Right cardiac atrium (tissue), 5 donors: ENCODE measurements around the gene TMEM119. TPM values are rescaled to one million over a fixed set of nuclear protein-coding genes. Genes with fewer than 3 reads are reported as not detected.
"Not testable (repeated sequence)": the region's sequence is repeated elsewhere in the genome, so short reads cannot be mapped to it uniquely, and the experiment has no call there.

ENCODE experiments used
- ATAC-seq, 2 donors: fragments of 200-7000 bp; cut with Tn5 transposase; one replicate each; pipeline versions ENCODE4 v1.8.0 to v1.9.1; 2020; ENCODE audit warnings: moderate library complexity in 2 of 2, mild to moderate bottlenecking in 1 of 2
- DNase-seq, 3 donors: peaks; one replicate each; pipeline ENCODE4 v3.0.0-alpha.2; 2020
- H3K27ac ChIP-seq: one replicate; pipeline ENCODE4 v1.5.1; 2013; ENCODE audit warnings: mild to moderate bottlenecking, low read length, control low read depth, moderate library complexity
- H3K27me3 ChIP-seq: one replicate; pipeline ENCODE4 v1.6.1; 2013; ENCODE audit not compliant: control insufficient read depth, insufficient read depth
- H3K4me1 ChIP-seq: one replicate; pipeline ENCODE4 v1.6.1; 2013; ENCODE audit warnings: low read length; ENCODE audit not compliant: control insufficient read depth, insufficient read depth
- H3K4me3 ChIP-seq: one replicate; pipeline ENCODE4 v1.5.1; 2013; ENCODE audit warnings: low read length, control low read depth
- H3K9me3 ChIP-seq: one replicate; pipeline ENCODE4 v1.6.1; 2013; ENCODE audit warnings: low read length; ENCODE audit not compliant: control insufficient read depth
- WGBS: extraction: QIAGEN DNeasy Blood & Tissue Kit; methylation state at CpG from one replicate; pipeline ENCODE4 v1.1.7; 2013; 5-methylcytosine and 5-hydroxymethylcytosine counted together
- intact Hi-C, 4 donors: fragments of 100-400 bp; cut with DNase I; formaldehyde crosslinking; loops; one replicate each; pipeline versions ENCODE4 v1.11.0 to v1.14.0; 2022 to 2023
- polyA plus RNA-seq: library from polyadenylated mRNA; stranded (reverse); fragments of 200-250 nt; gene quantifications from one replicate; pipeline ENCODE4 v1.2.3, GENCODE V29; 2013
- total RNA-seq, 4 donors: library from RNA; stranded (reverse); fragmentation: NEBNext Ultra II Directional; extraction: Animal tissue kit (Norgen Biotek cat#: 25700); gene quantifications; one replicate each; pipeline ENCODE4 v1.2.1, GENCODE V29; 2021
- donor health status: healthy with polysubstance abuse.
- donor health status: DM: no; HTN: yes; CAD: no.
- donor health status: DM: no; HTN: no; CAD: no.
- donor health status: DM: no; HTN: yes; CAD: no; lungs with severe emphysema.
- donor health status: DM: yes; HTN: yes; CAD: no.

TMEM119 gene
- total and polyA plus RNA-seq, 5 donors: 1.8 to 3.5 (median 3.0) TPM

DNA sequence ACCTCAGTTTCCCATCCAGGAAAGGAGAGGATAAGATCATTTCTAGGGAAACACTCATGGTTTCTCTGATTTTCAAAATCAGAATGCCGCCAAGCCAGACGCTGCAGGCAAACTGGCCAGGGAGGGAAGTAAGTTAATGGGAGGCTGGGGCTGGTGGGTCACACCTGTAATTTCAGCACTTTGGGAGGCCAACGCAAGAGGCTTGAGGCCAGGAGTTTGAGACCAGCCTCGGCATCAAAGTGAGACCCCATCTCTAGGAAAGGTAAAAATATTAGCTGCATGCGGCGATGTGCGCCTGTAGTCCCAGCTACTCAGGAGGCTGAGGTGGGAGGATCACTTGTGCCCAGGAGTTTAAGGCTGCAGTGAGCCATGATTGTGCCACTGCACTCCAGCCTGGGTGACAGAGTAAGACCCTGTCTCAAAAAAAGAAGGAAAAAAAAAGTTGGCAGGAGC is 35.2 kb upstream of the TMEM119 start:
- no peaks in the 10 kb centered on the region for H3K27me3 ChIP-seq
- DNase-seq: no peak
- no peak overlapping the region for H3K27ac ChIP-seq
- ATAC-seq: no peak
- H3K9me3 ChIP-seq: no peaks in the 10 kb centered on the region
- intact Hi-C loops: loop anchor here in 1 of 4 donors (10.0 kb wide), 1 partner anchor 462 kb away; the partner anchor contains the start of genes ALKBH2 and UNG
- 89% methylated on average over 7 of the region's 7 CpGs for WGBS
- H3K4me3 ChIP-seq: no peak overlapping the region
- H3K4me1 ChIP-seq: peaks cover 6% of the 10 kb centered on the region

DNA sequence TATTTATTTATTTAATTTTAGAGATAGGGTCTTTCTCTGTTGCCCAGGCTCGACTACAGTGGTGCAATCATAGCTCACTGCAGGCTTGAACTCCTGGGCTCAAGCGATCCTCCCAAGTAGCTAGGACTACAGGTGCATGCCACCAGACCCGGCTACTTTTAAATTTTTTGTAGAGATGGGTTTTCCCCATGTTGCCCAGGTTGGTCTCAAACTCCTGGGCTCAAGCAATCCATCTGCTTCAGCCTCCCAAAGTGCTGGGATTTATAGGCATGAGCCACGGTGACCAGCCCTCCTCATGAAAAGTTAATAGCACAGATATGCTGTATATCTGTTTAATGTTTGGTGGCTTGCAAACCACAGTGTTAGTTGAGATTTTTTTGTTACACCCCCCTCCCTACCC is 33.4 kb upstream of the TMEM119 start:
- intact Hi-C loops: loop anchor here in 1 of 4 donors (10.0 kb wide), 1 partner anchor 464 kb away; the partner anchor contains the start of genes ALKBH2 and UNG

GRCh38 chr12:108630481-108631207 is 32.8 kb upstream of the TMEM119 start:
- H3K27me3 ChIP-seq: no peaks in the 10 kb centered on the region
- 63% methylated on average over 9 of the region's 9 CpGs for WGBS
- H3K27ac ChIP-seq: no peak overlapping the region
- intact Hi-C loops: loop anchor here in 1 of 4 donors (10.0 kb wide), 1 partner anchor 464 kb away; the partner anchor contains the start of genes ALKBH2 and UNG
- H3K4me3 ChIP-seq: no peak overlapping the region
- no peaks in the 10 kb centered on the region for H3K9me3 ChIP-seq
- peaks cover 5% of the 10 kb centered on the region for H3K4me1 ChIP-seq
- DNase-seq (no peak), ATAC-seq (no peak)

More for the DNA sequence above, 33.4 kb upstream of the TMEM119 start:
- H3K4me1 ChIP-seq, ATAC-seq, H3K9me3 ChIP-seq, H3K27ac ChIP-seq, H3K4me3 ChIP-seq, DNase-seq, H3K27me3 ChIP-seq: not testable (repeated sequence)
- WGBS: 94% methylated on average over 4 of the region's 4 CpGs

GRCh38 chr12:108629824-108630476 is 32.1 kb upstream of the TMEM119 start:
- peak; percentile 27 to 62 for ATAC-seq
- Histone ChIP-seq H3K27ac (peak overlapping the region; percentile 12), H3K27me3 (no peaks in the 10 kb centered on the region), H3K9me3 (no peaks in the 10 kb centered on the region), H3K4me1 (peaks cover 5% of the 10 kb centered on the region), H3K4me3 (no peak overlapping the region)
- WGBS: 46% methylated on average over 17 of the region's 17 CpGs
- DNase-seq: peak; percentile 59 to 73 (median 71)
- intact Hi-C loops: loop anchor here in 1 of 4 donors (10.0 kb wide), 1 partner anchor 465 kb away; the partner anchor contains the start of genes ALKBH2 and UNG

- no peak overlapping the region for H3K27ac ChIP-seq
Measured at GRCh38 chr12:108629151-108629550, 31.3 kb upstream of the TMEM119 start.

DNA sequence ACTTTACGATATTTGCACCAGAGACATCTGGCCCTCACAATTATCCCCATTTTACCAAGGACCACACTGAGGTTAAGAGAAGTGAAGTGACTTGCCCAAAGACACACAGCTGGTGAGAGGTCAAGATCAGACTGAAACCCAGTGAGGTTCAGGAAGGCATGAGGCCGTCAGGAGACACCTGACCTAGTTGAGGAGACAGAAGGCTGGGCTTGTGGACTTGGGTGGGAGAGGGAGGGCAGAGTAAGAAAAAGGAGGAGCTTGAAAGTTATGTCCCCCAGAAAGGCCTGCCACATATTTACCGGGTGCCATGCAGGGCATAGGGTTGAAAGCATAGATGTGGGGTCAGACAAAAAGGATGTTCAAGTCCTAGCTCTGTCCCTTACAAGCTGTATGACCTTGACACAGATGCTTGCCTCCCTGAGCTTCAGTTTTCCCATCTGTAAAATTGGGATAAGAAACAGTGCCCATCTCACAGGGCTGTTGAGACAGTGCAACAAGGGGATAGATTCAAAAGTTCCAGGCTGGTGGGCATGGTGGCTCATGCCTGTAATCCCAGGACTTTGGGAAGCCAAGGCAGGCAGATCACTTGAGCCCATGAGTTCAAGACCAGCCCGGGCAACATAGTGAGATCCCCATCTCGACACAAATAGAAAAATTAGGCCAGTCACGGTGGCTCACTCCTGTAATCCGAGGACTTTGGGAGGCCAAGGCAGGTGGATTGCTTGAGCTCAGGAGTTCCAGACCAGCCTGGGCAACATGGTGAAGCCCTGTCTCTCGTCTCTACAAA is 29.4 kb upstream of the TMEM119 start:
- Histone ChIP-seq H3K9me3 (no peaks in the 10 kb centered on the region), H3K27me3 (no peaks in the 10 kb centered on the region), H3K4me3 (no peak overlapping the region), H3K4me1 (peaks cover 5% of the 10 kb centered on the region), H3K27ac (no peak overlapping the region)
- DNase-seq (no peak), ATAC-seq (no peak)
- WGBS: 89% methylated on average over 8 of the region's 8 CpGs
- intact Hi-C loops: no loop called here

More at GRCh38 chr12:108629151-108629550, 31.3 kb upstream of the TMEM119 start:
- Histone ChIP-seq H3K4me1 (peaks cover 5% of the 10 kb centered on the region), H3K9me3 (no peaks in the 10 kb centered on the region), H3K4me3 (no peak overlapping the region), H3K27me3 (no peaks in the 10 kb centered on the region)
- intact Hi-C loops: no loop called here
- ATAC-seq (no peak), DNase-seq (no peak)
- 86% methylated on average over 5 of the region's 5 CpGs for WGBS

- Histone ChIP-seq H3K9me3 (no peaks in the 10 kb centered on the region), H3K27ac (no peak overlapping the region), H3K27me3 (no peaks in the 10 kb centered on the region), H3K4me3 (no peak overlapping the region), H3K4me1 (peaks cover 5% of the 10 kb centered on the region)
- ATAC-seq (no peak), DNase-seq (no peak)
- WGBS: 74% methylated on average over 3 of the region's 3 CpGs
- intact Hi-C loops: no loop called here
Measured at GRCh38 chr12:108625228-108625627, 27.3 kb upstream of the TMEM119 start.

GRCh38 chr12:108623577-108623976 is 25.7 kb upstream of the TMEM119 start:
- Histone ChIP-seq H3K4me1 (no peaks in the 10 kb centered on the region), H3K27me3 (no peaks in the 10 kb centered on the region), H3K4me3 (no peak overlapping the region), H3K27ac (no peak overlapping the region), H3K9me3 (no peaks in the 10 kb centered on the region)
- WGBS: 97% methylated on average over 8 of the region's 8 CpGs
- ATAC-seq (no peak), DNase-seq (peak in 1 of 3 donors; percentile 51)
- intact Hi-C loops: no loop called here

DNA sequence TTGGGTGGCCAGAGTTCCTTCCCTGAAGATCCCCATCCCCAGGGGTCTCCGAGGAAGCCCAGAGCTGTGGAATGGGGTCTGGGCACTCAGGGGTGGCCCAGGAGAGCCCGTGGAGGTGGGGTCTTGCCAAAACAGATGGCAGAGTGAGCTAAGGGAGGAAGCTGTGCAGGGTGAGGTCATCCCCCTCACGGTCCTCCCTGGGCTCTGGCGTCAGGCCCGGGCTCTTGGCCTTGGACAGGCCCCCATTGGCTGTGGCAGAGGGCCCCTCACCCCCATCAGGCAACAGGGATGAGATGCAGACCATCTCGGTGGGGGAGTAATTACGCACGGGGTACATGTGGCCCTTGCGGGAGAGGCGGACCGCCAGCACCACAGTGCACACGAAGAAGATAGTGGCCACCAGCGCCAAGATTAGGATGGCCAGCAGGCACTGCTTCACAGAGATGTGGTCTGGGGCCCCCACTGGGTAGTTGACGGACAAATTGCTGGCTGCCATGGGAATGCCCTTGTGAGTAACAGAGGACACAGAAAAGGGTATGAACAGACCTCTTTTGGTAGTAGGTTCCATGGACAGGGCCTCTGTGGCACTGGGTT is 25.1 kb upstream of the TMEM119 start:
- 75% methylated on average over 14 of the region's 14 CpGs for WGBS
- ATAC-seq (peak; percentile 11 to 26), DNase-seq (peak in 1 of 3 donors; percentile 36)
- Histone ChIP-seq H3K9me3 (no peaks in the 10 kb centered on the region), H3K27me3 (no peaks in the 10 kb centered on the region), H3K4me3 (no peak overlapping the region), H3K4me1 (no peaks in the 10 kb centered on the region), H3K27ac (peak overlapping the region; percentile 20)
- intact Hi-C loops: no loop called here

DNA sequence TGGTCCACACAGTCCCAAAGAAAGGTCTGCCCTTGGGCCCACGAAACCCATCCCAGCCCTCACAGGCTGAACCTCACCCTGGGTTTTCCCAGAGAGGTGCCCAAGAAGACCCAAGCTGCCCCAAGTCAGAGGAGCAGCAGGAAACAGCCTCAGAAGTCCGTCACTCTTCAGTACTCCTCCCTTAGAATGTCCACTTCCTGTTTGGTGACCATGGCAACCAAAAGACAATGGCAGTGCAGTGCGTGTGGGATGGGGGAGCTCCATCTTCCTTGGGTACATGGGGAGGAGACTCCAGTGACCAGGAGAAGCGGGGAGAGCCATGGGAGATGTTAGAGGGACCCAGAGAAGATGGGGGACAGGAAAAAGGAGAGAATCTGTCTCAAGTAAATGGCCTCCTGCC is 24.5 kb upstream of the TMEM119 start:
- peak overlapping the region; percentile 31 for H3K27ac ChIP-seq

More for the DNA sequence above, 24.5 kb upstream of the TMEM119 start:
- DNase-seq (peak in 2 of 3 donors; percentile 26 to 46), ATAC-seq (peak; percentile 55 to 86)
- 43% methylated on average over 4 of the region's 4 CpGs for WGBS
- Histone ChIP-seq H3K9me3 (no peaks in the 10 kb centered on the region), H3K27me3 (no peaks in the 10 kb centered on the region), H3K4me3 (no peak overlapping the region), H3K4me1 (no peaks in the 10 kb centered on the region)
- intact Hi-C loops: no loop called here
